Adrenal gland (tissue), 5 donors: ENCODE measurements around the gene IL18BP.

Experiments used
- CTCF ChIP-seq, 6 experiments: fragments of 450-650 bp in 4 of 6; fragments of 200-600 bp in 2 of 6; sonication (generic) in 1 of 6; IDR thresholded peaks; 1 replicate in 5 of 6; 2 replicates in 1 of 6; pipeline versions ENCODE4 v1.5.1 to v1.8.0; 2016 to 2021; ENCODE audit warnings: antibody characterized with exemption in 6 of 6, mild to moderate bottlenecking in 2 of 6, moderate library complexity in 1 of 6
- POLR2A ChIP-seq, 2 donors: fragments of 450-650 bp; IDR thresholded peaks; one replicate each; pipeline ENCODE4 v1.6.1; 2017; ENCODE audit warnings: antibody characterized with exemption in 2 of 2, mild to moderate bottlenecking in 2 of 2, moderate library complexity in 1 of 2
- donor health status: DM: no; HTN: no; CAD: no.

GRCh38 chr11:71999362-71999761 is 653 bp downstream of the IL18BP start:
- no peak for TF ChIP-seq POLR2A (IDR thresholded peaks at IDR 0.05)
- no peak for TF ChIP-seq CTCF (IDR thresholded peaks at IDR 0.05)
